Neural progenitor cell (in vitro differentiated cells): ENCODE results near the gene ATXN10. TPM values are rescaled to one million over a fixed set of nuclear protein-coding genes. Genes with fewer than 3 reads are reported as not detected.

ENCODE experiments used
- DNase-seq: peaks from one replicate; pipeline ENCODE4 v3.0.0-alpha.2; 2016; ENCODE audit warnings: low spot score
- H2AFZ ChIP-seq: fragments of 200-600 bp; sonication (generic); replicated peaks from 2 replicates; pipeline ENCODE4 v1.6.1; 2016; ENCODE audit warnings: antibody characterized with exemption
- H3F3A ChIP-seq: fragments of 200-600 bp; sonication (generic); 2 replicates; pipeline ENCODE4 v1.6.1; 2016; ENCODE audit warnings: antibody characterized with exemption, low read depth
- H3K27ac ChIP-seq: fragments of 200-600 bp; sonication (generic); 2 replicates; pipeline ENCODE4 v1.5.1; 2016; ENCODE audit warnings: mild to moderate bottlenecking
- H3K27me3 ChIP-seq: fragments of 200-600 bp; sonication (generic); 2 replicates; pipeline ENCODE4 v1.6.1; 2016; ENCODE audit warnings: mild to moderate bottlenecking, moderate library complexity
- H3K36me3 ChIP-seq: fragments of 200-600 bp; sonication (generic); 2 replicates; pipeline ENCODE4 v1.5.1; 2016
- H3K4me1 ChIP-seq: fragments of 200-600 bp; sonication (generic); 2 replicates; pipeline ENCODE4 v1.6.1; 2016; ENCODE audit warnings: mixed run types
- H3K4me2 ChIP-seq: fragments of 200-600 bp; sonication (generic); 2 replicates; pipeline ENCODE4 v1.6.1; 2016
- H3K4me3 ChIP-seq: fragments of 200-600 bp; sonication (generic); 2 replicates; pipeline ENCODE4 v1.5.1; 2016
- H3K79me2 ChIP-seq: fragments of 200-600 bp; sonication (generic); 2 replicates; pipeline ENCODE4 v1.6.1; 2016; ENCODE audit warnings: low read depth
- H3K9ac ChIP-seq: fragments of 200-600 bp; sonication (generic); 2 replicates; pipeline ENCODE4 v1.6.1; 2016
- H3K9me3 ChIP-seq: fragments of 200-600 bp; sonication (generic); 2 replicates; pipeline ENCODE4 v1.5.1; 2016; ENCODE audit warnings: low read depth
- H4K20me1 ChIP-seq: fragments of 200-600 bp; sonication (generic); 2 replicates; pipeline ENCODE4 v1.6.1; 2016; ENCODE audit warnings: low read depth
- H3K27ac Mint-ChIP-seq: 3 replicates; pipeline ENCODE4 v1.8.0; 2021; ENCODE audit warnings: mixed read lengths
- H3K27me3 Mint-ChIP-seq: 2 replicates; pipeline ENCODE4 v1.8.0; 2022; ENCODE audit warnings: low read depth, mild to moderate bottlenecking, inconsistent platforms, moderate library complexity, mixed read lengths; ENCODE audit not compliant: insufficient read depth
- H3K36me3 Mint-ChIP-seq: 3 replicates; pipeline ENCODE4 v1.8.0; 2021; ENCODE audit warnings: mixed read lengths
- H3K4me1 Mint-ChIP-seq: 3 replicates; pipeline ENCODE4 v1.8.0; 2021; ENCODE audit warnings: mixed read lengths
- H3K4me3 Mint-ChIP-seq: 3 replicates; pipeline ENCODE4 v1.8.0; 2021; ENCODE audit warnings: mild to moderate bottlenecking, moderate library complexity, mixed read lengths
- H3K9me3 Mint-ChIP-seq: 3 replicates; pipeline ENCODE4 v1.8.0; 2020; ENCODE audit warnings: mixed read lengths
- EZH2 ChIP-seq: fragments of 200-600 bp; sonication (generic); IDR thresholded peaks from 2 replicates; pipeline ENCODE4 v1.6.1; 2017; ENCODE audit warnings: antibody characterized with exemption, mild to moderate bottlenecking, moderate library complexity
- EZH2phosphoT487 ChIP-seq: fragments of 200-600 bp; sonication (generic); IDR thresholded peaks from 2 replicates; pipeline ENCODE4 v1.6.1; 2017; ENCODE audit warnings: antibody characterized with exemption
- total RNA-seq: library from RNA; depleted of rRNA; stranded (reverse); fragments of >200 nt; gene quantifications from 2 replicates; pipeline ENCODE4 v1.2.3, GENCODE V29; 2015; ENCODE audit warnings: low replicate concordance
- TF ChIP-seq, protein P1 (sequence below): fragments of 200-600 bp; sonication (generic); IDR thresholded peaks from 2 replicates; pipeline ENCODE4 v1.5.1; 2017; ENCODE audit warnings: antibody characterized with exemption, mild to moderate bottlenecking

ATXN10 gene
- total RNA-seq, 1 donor from 2014 or later = 168 TPM

DNA sequence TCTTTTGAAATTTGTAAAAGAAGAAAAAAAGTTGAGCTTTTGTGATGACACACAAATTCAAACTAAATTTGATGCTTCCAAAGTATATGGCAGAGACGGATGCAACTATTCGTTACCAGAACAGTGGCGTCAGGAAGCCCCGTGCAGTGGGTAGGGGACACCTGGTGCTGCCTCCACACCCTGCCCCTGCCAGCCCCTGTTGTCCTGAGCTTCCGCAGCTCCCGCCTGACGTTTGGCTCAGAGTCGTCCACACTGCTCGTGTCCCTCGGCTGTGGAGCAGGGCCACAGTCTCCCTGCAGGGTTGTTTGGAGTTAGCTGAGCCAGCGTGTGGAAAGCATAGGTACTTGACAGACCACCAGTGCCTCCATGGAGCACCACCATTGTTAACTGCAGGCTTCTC, 86.3 kb downstream of the ATXN10 start:
- no peak overlapping the region for H2AFZ ChIP-seq
- H3K9me3 ChIP-seq = no peaks in the 10 kb centered on the region
- peaks cover 46% of the 10 kb centered on the region for H4K20me1 ChIP-seq
- H3K4me3 Mint-ChIP-seq = no peak overlapping the region
- H3K4me1 Mint-ChIP-seq = peaks cover 27% of the 10 kb centered on the region
- no peaks in the 10 kb centered on the region for H3K36me3 ChIP-seq
- H3K9ac ChIP-seq = no peak overlapping the region
- peaks cover 2% of the 10 kb centered on the region for H3K27me3 Mint-ChIP-seq
- peaks cover 35% of the 10 kb centered on the region for H3K4me1 ChIP-seq
- DNase-seq = no peak
- H3K27ac Mint-ChIP-seq = no peak overlapping the region
- H3K4me2 ChIP-seq = no peak overlapping the region
- no peak overlapping the region for H3K27ac ChIP-seq
- TF ChIP-seq EZH2 (no peak), EZH2phosphoT487 (no peak)
- TF ChIP-seq, protein P1, sequence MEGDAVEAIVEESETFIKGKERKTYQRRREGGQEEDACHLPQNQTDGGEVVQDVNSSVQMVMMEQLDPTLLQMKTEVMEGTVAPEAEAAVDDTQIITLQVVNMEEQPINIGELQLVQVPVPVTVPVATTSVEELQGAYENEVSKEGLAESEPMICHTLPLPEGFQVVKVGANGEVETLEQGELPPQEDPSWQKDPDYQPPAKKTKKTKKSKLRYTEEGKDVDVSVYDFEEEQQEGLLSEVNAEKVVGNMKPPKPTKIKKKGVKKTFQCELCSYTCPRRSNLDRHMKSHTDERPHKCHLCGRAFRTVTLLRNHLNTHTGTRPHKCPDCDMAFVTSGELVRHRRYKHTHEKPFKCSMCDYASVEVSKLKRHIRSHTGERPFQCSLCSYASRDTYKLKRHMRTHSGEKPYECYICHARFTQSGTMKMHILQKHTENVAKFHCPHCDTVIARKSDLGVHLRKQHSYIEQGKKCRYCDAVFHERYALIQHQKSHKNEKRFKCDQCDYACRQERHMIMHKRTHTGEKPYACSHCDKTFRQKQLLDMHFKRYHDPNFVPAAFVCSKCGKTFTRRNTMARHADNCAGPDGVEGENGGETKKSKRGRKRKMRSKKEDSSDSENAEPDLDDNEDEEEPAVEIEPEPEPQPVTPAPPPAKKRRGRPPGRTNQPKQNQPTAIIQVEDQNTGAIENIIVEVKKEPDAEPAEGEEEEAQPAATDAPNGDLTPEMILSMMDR = no peak
- peaks cover 28% of the 10 kb centered on the region for H3K36me3 Mint-ChIP-seq
- peaks cover 19% of the 10 kb centered on the region for H3F3A ChIP-seq
- peaks cover 31% of the 10 kb centered on the region for H3K79me2 ChIP-seq
- H3K27me3 ChIP-seq = no peaks in the 10 kb centered on the region
- no peaks in the 10 kb centered on the region for H3K9me3 Mint-ChIP-seq
- H3K4me3 ChIP-seq = no peak overlapping the region

DNA sequence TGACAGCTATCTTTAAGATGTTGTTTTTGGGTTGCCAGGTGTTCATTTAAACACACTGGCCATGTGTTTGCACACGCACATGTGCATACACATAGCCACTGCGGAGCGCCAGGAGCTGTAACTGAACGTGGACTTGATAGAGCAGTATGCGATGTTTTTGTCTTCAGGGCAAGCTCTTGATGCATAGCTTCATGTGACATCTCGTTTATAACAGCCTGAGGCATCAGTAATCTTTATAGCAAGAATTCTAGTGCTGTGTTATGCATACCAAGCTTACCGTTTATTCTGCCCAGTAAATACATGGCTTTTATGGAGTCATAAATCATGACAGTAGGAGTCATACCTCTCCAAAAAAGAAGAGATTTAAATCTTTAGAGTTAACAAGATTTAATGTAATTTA, 87.0 kb downstream of the ATXN10 start:
- no peak overlapping the region for H2AFZ ChIP-seq
- no peak overlapping the region for H3K4me2 ChIP-seq
- H3K9me3 ChIP-seq = no peaks in the 10 kb centered on the region
- no peak overlapping the region for H3K9ac ChIP-seq
- peaks cover 23% of the 10 kb centered on the region for H3F3A ChIP-seq
- Mint-ChIP-seq H3K4me1 (peaks cover 31% of the 10 kb centered on the region), H3K27ac (no peak overlapping the region), H3K9me3 (no peaks in the 10 kb centered on the region), H3K27me3 (peaks cover 2% of the 10 kb centered on the region), H3K4me3 (no peak overlapping the region), H3K36me3 (peaks cover 26% of the 10 kb centered on the region)
- H3K36me3 ChIP-seq = no peaks in the 10 kb centered on the region
- TF ChIP-seq EZH2 (no peak), EZH2phosphoT487 (no peak)
- TF ChIP-seq, protein P1 = no peak
- no peak for DNase-seq
- no peak overlapping the region for H3K4me3 ChIP-seq
- no peaks in the 10 kb centered on the region for H3K27me3 ChIP-seq
- H3K4me1 ChIP-seq = peaks cover 42% of the 10 kb centered on the region
- H4K20me1 ChIP-seq = peaks cover 52% of the 10 kb centered on the region
- H3K79me2 ChIP-seq = peaks cover 31% of the 10 kb centered on the region
- H3K27ac ChIP-seq = no peak overlapping the region

DNA sequence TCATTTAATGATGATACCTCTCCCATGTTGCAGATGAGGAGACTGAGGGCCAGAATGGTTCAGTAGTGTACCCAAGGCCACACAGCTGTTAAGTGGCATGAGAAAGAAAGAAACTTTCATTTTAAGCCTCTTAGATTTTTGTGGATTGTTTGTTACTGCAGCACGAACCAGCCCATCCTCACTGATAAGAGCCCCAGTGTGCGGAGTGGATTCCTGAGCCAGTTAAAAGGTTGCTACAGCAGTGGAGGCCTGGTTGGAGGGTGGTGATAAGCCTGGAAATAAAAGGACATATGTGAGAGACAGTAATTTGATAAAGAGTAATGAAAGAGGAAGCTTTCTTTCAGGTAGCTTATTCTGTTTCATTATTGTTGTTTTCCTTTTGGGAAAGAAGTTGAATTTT, 89.0 kb downstream of the ATXN10 start:
- no peak overlapping the region for H3K27ac Mint-ChIP-seq

More for the DNA sequence above, 89.0 kb downstream of the ATXN10 start:
- no peak overlapping the region for H2AFZ ChIP-seq
- no peak overlapping the region for H3K27ac ChIP-seq
- H3K4me1 ChIP-seq = peaks cover 59% of the 10 kb centered on the region
- H3K79me2 ChIP-seq = peaks cover 31% of the 10 kb centered on the region
- H3K9me3 Mint-ChIP-seq = no peaks in the 10 kb centered on the region
- no peak for TF ChIP-seq EZH2phosphoT487
- TF ChIP-seq, protein P1 = no peak
- TF ChIP-seq EZH2 = no peak
- peaks cover 46% of the 10 kb centered on the region for H4K20me1 ChIP-seq
- no peak overlapping the region for H3K4me3 Mint-ChIP-seq
- H3K27me3 ChIP-seq = no peaks in the 10 kb centered on the region
- H3K4me3 ChIP-seq = no peak overlapping the region
- peaks cover 17% of the 10 kb centered on the region for H3K36me3 Mint-ChIP-seq
- H3K27me3 Mint-ChIP-seq = peaks cover 2% of the 10 kb centered on the region
- no peak overlapping the region for H3K9ac ChIP-seq
- H3F3A ChIP-seq = peaks cover 32% of the 10 kb centered on the region
- peaks cover 38% of the 10 kb centered on the region for H3K4me1 Mint-ChIP-seq
- H3K4me2 ChIP-seq = no peak overlapping the region
- DNase-seq = no peak
- H3K9me3 ChIP-seq = no peaks in the 10 kb centered on the region
- no peaks in the 10 kb centered on the region for H3K36me3 ChIP-seq
